Gastroesophageal sphincter (tissue), 3 donors: ENCODE results near the gene SETD1A.

Source experiments
- CTCF ChIP-seq, 4 experiments: fragments of 200-600 bp in 2 of 4; fragments of 450-650 bp in 2 of 4; sonication (generic) in 1 of 4; IDR thresholded peaks; one replicate each; pipeline ENCODE4 v1.5.1; 2017 to 2019; ENCODE audit warnings: antibody characterized with exemption in 4 of 4, mild to moderate bottlenecking in 2 of 4, moderate library complexity in 2 of 4
- EP300 ChIP-seq: sonication (generic); formaldehyde crosslinking; IDR thresholded peaks from one replicate; pipeline ENCODE4 v1.6.1; 2017; ENCODE audit warnings: antibody characterized with exemption, mild to moderate bottlenecking
- POLR2A ChIP-seq, 2 donors: fragments of 450-650 bp; IDR thresholded peaks; one replicate each; pipeline ENCODE4 v1.6.1; 2017; ENCODE audit warnings: antibody characterized with exemption in 2 of 2, mild to moderate bottlenecking in 2 of 2, moderate library complexity in 1 of 2
- POLR2AphosphoS5 ChIP-seq: sonication (generic); formaldehyde crosslinking; IDR thresholded peaks from one replicate; pipeline ENCODE4 v1.6.1; 2017; ENCODE audit warnings: antibody characterized with exemption

GRCh38 chr16:30980023-30980371 is 22.4 kb downstream of the SETD1A start:
- TF ChIP-seq CTCF (IDR thresholded peaks at IDR 0.05) (no peak), POLR2A (IDR thresholded peaks at IDR 0.05) (no peak), EP300 (no peak), POLR2AphosphoS5 (no peak)
